Erythroblast (primary cell): ENCODE results near the gene WDR45B.

Source experiments
- GATA1 ChIP-seq: IDR thresholded peaks from 2 replicates; pipeline ENCODE4 v1.6.1; 2011; ENCODE audit warnings: low read depth, mild to moderate bottlenecking, control low read depth, low read length, moderate library complexity
- POLR2A ChIP-seq: IDR thresholded peaks from 2 replicates; pipeline ENCODE4 v1.6.1; 2011; ENCODE audit warnings: mild to moderate bottlenecking, low read length

GRCh38 chr17:82602487-82602886, 45.8 kb downstream of the WDR45B start:
- TF ChIP-seq POLR2A, result no peak
- TF ChIP-seq GATA1, result no peak
